Tibial nerve (tissue), 4 donors: ENCODE results near the gene ARHGAP6. TPM values are rescaled to one million over a fixed set of nuclear protein-coding genes. Genes with fewer than 3 reads are reported as not detected.

ENCODE experiments used
- DNase-seq, 2 donors: peaks; one replicate each; pipeline ENCODE4 v3.0.0-alpha.2; 2019; ENCODE audit warnings: low spot score in 2 of 2
- H3K27ac ChIP-seq, 4 donors: fragments of 200-600 bp; sonication (generic) in 3 of 4; one replicate each; pipeline ENCODE4 v1.5.1; 2017 to 2019; ENCODE audit warnings: mild to moderate bottlenecking in 1 of 4
- H3K27me3 ChIP-seq, 2 donors: fragments of 200-600 bp; sonication (generic) in 1 of 2; one replicate each; pipeline versions ENCODE4 v1.5.1 to v1.6.0; 2017 to 2019
- H3K36me3 ChIP-seq, 3 donors: fragments of 200-600 bp; sonication (generic); one replicate each; pipeline ENCODE4 v1.5.1; 2018 to 2019
- H3K4me1 ChIP-seq, 4 donors: fragments of 200-600 bp; sonication (generic) in 3 of 4; one replicate each; pipeline ENCODE4 v1.5.1; 2017 to 2019
- H3K4me3 ChIP-seq, 4 donors: fragments of 200-600 bp; sonication (generic) in 3 of 4; one replicate each; pipeline ENCODE4 v1.5.1; 2017 to 2019; ENCODE audit warnings: mild to moderate bottlenecking in 1 of 4, moderate library complexity in 1 of 4
- H3K9me3 ChIP-seq, 4 donors: fragments of 200-600 bp; sonication (generic) in 3 of 4; one replicate each; pipeline ENCODE4 v1.5.1; 2017 to 2019
- CTCF ChIP-seq, 5 experiments: fragments of 200-600 bp in 3 of 5; fragments of 450-650 bp in 2 of 5; sonication (generic) in 3 of 5; IDR thresholded peaks; one replicate each; pipeline ENCODE4 v1.5.1; 2016 to 2019; ENCODE audit warnings: antibody characterized with exemption in 5 of 5, mild to moderate bottlenecking in 3 of 5, moderate library complexity in 2 of 5
- EP300 ChIP-seq, 2 donors: sonication (generic); formaldehyde crosslinking; IDR thresholded peaks; one replicate each; pipeline ENCODE4 v1.6.1; 2017; ENCODE audit warnings: antibody characterized with exemption in 2 of 2, mild to moderate bottlenecking in 1 of 2
- POLR2A ChIP-seq, 2 donors: fragments of 450-650 bp; IDR thresholded peaks; one replicate each; pipeline ENCODE4 v1.6.1; 2017; ENCODE audit warnings: antibody characterized with exemption in 2 of 2, mild to moderate bottlenecking in 2 of 2, moderate library complexity in 2 of 2
- WGBS, 2 donors: methylation state at CpG; one replicate each; pipeline ENCODE4 v1.1.5; 2018; 5-methylcytosine and 5-hydroxymethylcytosine counted together
- total RNA-seq, 4 donors: library from RNA; depleted of rRNA; stranded (reverse); fragments of >200 nt; gene quantifications; one replicate each; pipeline ENCODE4 v1.1.0, GENCODE V29; 2016

Gene ARHGAP6
- total RNA-seq, 4 donors from 2014 or later: 16.0 to 51.9 (median 39.3) TPM

GRCh38 chrX:11445540-11445939 lies 220.2 kb downstream of the ARHGAP6 start:
- Histone ChIP-seq H3K27ac (peak overlapping the region in 2 of 4 donors; percentile 40 to 52), H3K9me3 (no peaks in the 10 kb centered on the region), H3K27me3 (no peaks in the 10 kb centered on the region), H3K36me3 (no peaks in the 10 kb centered on the region), H3K4me1 (no peaks in the 10 kb centered on the region), H3K4me3 (no peak overlapping the region)
- 71 to 84% methylated on average over 2 of the region's 2 CpGs for WGBS, 2 donors
- DNase-seq: no peak
- TF ChIP-seq POLR2A (IDR thresholded peaks at IDR 0.05) (no peak), CTCF (IDR thresholded peaks at IDR 0.05) (no peak), EP300 (IDR thresholded peaks at IDR 0.05) (no peak)

- WGBS, 2 donors: 50 to 93% methylated on average over 3 of the region's 3 CpGs
- Histone ChIP-seq H3K27ac (no peak overlapping the region), H3K27me3 (no peaks in the 10 kb centered on the region), H3K4me1 (peaks cover 0 to 6% (median 0%) of the 10 kb centered on the region in 4 donors), H3K4me3 (no peak overlapping the region), H3K9me3 (no peaks in the 10 kb centered on the region), H3K36me3 (no peaks in the 10 kb centered on the region)
- no peak for TF ChIP-seq POLR2A (IDR thresholded peaks at IDR 0.05)
- TF ChIP-seq CTCF (IDR thresholded peaks at IDR 0.05): no peak
- TF ChIP-seq EP300 (IDR thresholded peaks at IDR 0.05): no peak
- DNase-seq: no peak
Measured at GRCh38 chrX:11444052-11444451, 221.7 kb downstream of the ARHGAP6 start.

- no peaks in the 10 kb centered on the region for H3K9me3 ChIP-seq
- no peak for DNase-seq
- peaks cover 0 to 11% (median 3%) of the 10 kb centered on the region in 4 donors for H3K4me1 ChIP-seq
- H3K27ac ChIP-seq: peak overlapping the region in 2 of 4 donors; percentile 54 to 79
- no peak overlapping the region for H3K4me3 ChIP-seq
- WGBS, 2 donors: 61 to 87% methylated on average over 2 of the region's 2 CpGs
- H3K27me3 ChIP-seq: no peaks in the 10 kb centered on the region
- no peaks in the 10 kb centered on the region for H3K36me3 ChIP-seq
- TF ChIP-seq CTCF (IDR thresholded peaks at IDR 0.05) (no peak), EP300 (IDR thresholded peaks at IDR 0.05) (no peak), POLR2A (IDR thresholded peaks at IDR 0.05) (no peak)
Measured at GRCh38 chrX:11439846-11440245, 225.9 kb downstream of the ARHGAP6 start.

- no peak overlapping the region for H3K4me3 ChIP-seq
- H3K4me1 ChIP-seq: peaks cover 0 to 11% (median 3%) of the 10 kb centered on the region in 4 donors
- peak overlapping the region in 3 of 4 donors; percentile 12 to 79 (median 54) for H3K27ac ChIP-seq
- 9 to 34% methylated on average over 4 of the region's 4 CpGs for WGBS, 2 donors
- DNase-seq: no peak
- H3K9me3 ChIP-seq: no peaks in the 10 kb centered on the region
- no peaks in the 10 kb centered on the region for H3K36me3 ChIP-seq
- H3K27me3 ChIP-seq: no peaks in the 10 kb centered on the region
- TF ChIP-seq POLR2A (IDR thresholded peaks at IDR 0.05) (no peak), CTCF (IDR thresholded peaks at IDR 0.05) (no peak), EP300 (IDR thresholded peaks at IDR 0.05) (peak; percentile 55 to 76)
Measured at GRCh38 chrX:11438767-11439166, 227.0 kb downstream of the ARHGAP6 start.

- TF ChIP-seq POLR2A (IDR thresholded peaks at IDR 0.05): no peak
- TF ChIP-seq EP300 (IDR thresholded peaks at IDR 0.05): no peak
- no peak for TF ChIP-seq CTCF (IDR thresholded peaks at IDR 0.05)
- H3K4me1 ChIP-seq: peaks cover 0 to 11% (median 3%) of the 10 kb centered on the region in 4 donors
- H3K36me3 ChIP-seq: no peaks in the 10 kb centered on the region
- 55 to 59% methylated on average over 2 of the region's 2 CpGs for WGBS, 2 donors
- H3K27me3 ChIP-seq: no peaks in the 10 kb centered on the region
- no peak overlapping the region for H3K4me3 ChIP-seq
- no peak for DNase-seq
- no peaks in the 10 kb centered on the region for H3K9me3 ChIP-seq
- peak overlapping the region; percentile 12 to 79 (median 34) for H3K27ac ChIP-seq
Measured at GRCh38 chrX:11438380-11438723, 227.4 kb downstream of the ARHGAP6 start.
